Measurements from ENCODE around the gene MMEL1. TPM values are rescaled to one million over a fixed set of nuclear protein-coding genes. Genes with fewer than 3 reads are reported as not detected.

MMEL1 gene
- total and polyA plus RNA-seq, 4 experiments from 2014 or later: 0.67 to 8.1 (median 3.2) TPM

DNA sequence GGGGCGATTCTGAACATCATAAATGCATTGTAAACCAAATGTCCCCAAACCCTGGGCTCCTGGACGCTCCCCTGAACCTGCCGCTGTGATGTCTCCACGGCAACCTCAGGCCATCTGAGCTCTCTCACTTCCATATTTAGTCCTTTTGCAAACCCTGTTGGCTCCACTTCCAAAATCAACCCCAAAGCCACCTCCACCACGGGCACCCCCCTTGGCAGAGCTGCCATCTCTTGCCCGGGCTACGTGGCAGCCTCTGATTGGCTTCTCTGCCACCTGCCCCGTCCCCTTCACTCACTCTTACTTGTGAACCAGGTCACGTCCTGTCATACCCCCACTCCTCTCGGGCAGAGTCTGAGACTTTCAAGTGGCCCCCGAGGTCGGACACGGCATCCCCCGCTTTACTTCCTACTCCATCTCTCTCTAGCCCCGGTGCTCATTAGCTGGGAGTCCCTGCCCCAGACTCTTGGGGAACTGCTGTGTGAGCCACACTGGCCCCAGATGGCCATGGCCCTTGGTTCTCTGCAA lies 30.4 kb downstream of the MMEL1 start:
- H3K27ac Mint-ChIP-seq: peak overlapping the region in 1 of 7 donors; percentile 18
- H3K4me1 ChIP-seq (ENCODE audit: insufficient read depth, low read length): no peaks in the 10 kb centered on the region
- H3K4me3 ChIP-seq (ENCODE audit: low read length in 2 of 2): no peak overlapping the region
- ChIA-PET POLR2A (ENCODE audit: partially characterized antibody) (no interaction called here), CTCF (ENCODE audit: partially characterized antibody) (no interaction called here)
- peaks cover 0 to 13% (median 2%) of the 10 kb centered on the region in 8 donors for H3K9me3 Mint-ChIP-seq
- intact Hi-C loops (cut with micrococcal nuclease): no loop called here
- no peak overlapping the region for H3K27ac ChIP-seq (ENCODE audit: low read depth, low read length)
- H3K4me3 Mint-ChIP-seq: no peak overlapping the region
- no peaks in the 10 kb centered on the region for H3K36me3 ChIP-seq (ENCODE audit: insufficient read depth, low read length)
- H3K4me1 Mint-ChIP-seq: no peaks in the 10 kb centered on the region
- no peak for DNase-seq
- no peaks in the 10 kb centered on the region for H3K36me3 Mint-ChIP-seq
- H3K27me3 Mint-ChIP-seq: peaks cover 0 to 2% of the 10 kb centered on the region in 2 donors
- no peaks in the 10 kb centered on the region for H3K9me3 ChIP-seq (ENCODE audit: control insufficient read depth in 1 of 2, low read length in 2 of 2)
- H3K27me3 ChIP-seq (ENCODE audit: insufficient read depth, low read length): no peaks in the 10 kb centered on the region

DNA sequence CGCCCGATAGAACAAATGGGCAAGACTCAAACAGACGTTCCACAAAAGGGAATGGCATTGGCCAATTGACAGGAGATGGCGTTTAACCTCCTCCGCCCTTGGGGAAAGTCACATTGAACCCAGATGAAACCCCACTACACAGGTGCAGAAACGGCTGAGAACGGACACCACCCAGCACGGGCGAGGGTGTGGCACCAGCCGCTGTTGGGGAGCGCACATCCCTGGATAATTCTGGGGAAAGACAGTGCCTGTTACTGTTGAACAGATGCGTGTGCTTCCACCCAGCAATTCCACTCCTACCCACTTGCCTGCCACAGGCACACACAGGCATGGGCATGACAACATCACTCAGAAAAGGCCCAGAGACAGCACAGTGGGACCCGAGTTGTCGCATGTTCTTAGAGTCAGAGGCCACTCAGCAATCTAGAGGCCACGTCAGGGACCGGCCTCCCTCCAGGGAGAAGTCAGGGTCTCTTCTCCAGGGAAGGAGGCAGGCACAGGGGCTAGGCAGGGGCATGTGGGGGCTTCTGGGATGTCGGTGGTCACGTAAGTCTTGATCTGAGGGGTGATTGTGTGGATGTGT lies 31.0 kb downstream of the MMEL1 start:
- ChIA-PET CTCF (ENCODE audit: partially characterized antibody) (no interaction called here), POLR2A (ENCODE audit: partially characterized antibody) (no interaction called here)
- Mint-ChIP-seq H3K9me3 (peaks cover 0 to 13% (median 2%) of the 10 kb centered on the region in 8 donors), H3K4me1 (no peaks in the 10 kb centered on the region), H3K27ac (peak overlapping the region in 1 of 7 donors; percentile 9), H3K27me3 (peaks cover 0 to 2% of the 10 kb centered on the region in 2 donors), H3K36me3 (no peaks in the 10 kb centered on the region), H3K4me3 (no peak overlapping the region)
- H3K27me3 ChIP-seq (ENCODE audit: insufficient read depth, low read length): no peaks in the 10 kb centered on the region
- intact Hi-C loops (cut with micrococcal nuclease): no loop called here
- no peak for DNase-seq
- no peaks in the 10 kb centered on the region for H3K9me3 ChIP-seq (ENCODE audit: control insufficient read depth in 1 of 2, low read length in 2 of 2)
- no peak overlapping the region for H3K27ac ChIP-seq (ENCODE audit: low read depth, low read length)
- no peak overlapping the region for H3K4me3 ChIP-seq (ENCODE audit: low read length in 2 of 2)
- no peaks in the 10 kb centered on the region for H3K36me3 ChIP-seq (ENCODE audit: insufficient read depth, low read length)
- H3K4me1 ChIP-seq (ENCODE audit: insufficient read depth, low read length): no peaks in the 10 kb centered on the region

DNA sequence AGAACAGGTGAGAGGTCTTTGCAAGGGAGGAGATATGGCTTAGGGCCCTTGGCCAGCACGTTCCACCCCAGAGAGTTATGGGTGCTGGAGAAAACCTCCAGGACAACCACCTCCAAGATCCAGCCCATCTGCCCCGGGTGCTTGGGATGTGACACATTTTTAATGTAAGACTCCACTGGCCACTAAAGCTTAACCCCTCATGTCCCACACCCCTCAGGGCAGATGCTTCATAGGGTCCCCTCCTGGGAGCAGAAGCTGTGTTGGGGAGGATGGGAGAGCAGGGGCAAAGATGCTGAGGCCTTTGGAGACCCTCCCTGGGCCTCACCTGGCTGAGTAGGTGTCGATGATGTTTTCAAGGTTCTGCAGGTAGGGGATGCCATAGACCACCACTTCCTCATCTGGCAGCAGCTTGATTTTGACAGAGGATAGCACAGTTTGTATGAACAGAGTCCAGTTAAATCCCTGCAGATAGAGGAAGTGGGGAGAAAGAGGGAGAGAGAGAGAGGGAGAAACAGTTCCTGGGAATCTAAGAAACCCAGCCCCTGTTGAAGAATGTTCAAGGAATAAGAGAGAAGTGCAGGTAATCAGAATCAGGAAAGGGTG lies 34.4 kb downstream of the MMEL1 start:
- H3K4me3 Mint-ChIP-seq: no peak overlapping the region
- intact Hi-C loops (cut with micrococcal nuclease): no loop called here
- no peaks in the 10 kb centered on the region for H3K9me3 ChIP-seq (ENCODE audit: control insufficient read depth in 1 of 2, low read length in 2 of 2)
- no peak overlapping the region for H3K27ac Mint-ChIP-seq
- CTCF ChIA-PET (ENCODE audit: partially characterized antibody): no interaction called here
- no peak for DNase-seq
- no peaks in the 10 kb centered on the region for H3K27me3 ChIP-seq (ENCODE audit: insufficient read depth, low read length)
- POLR2A ChIA-PET (ENCODE audit: partially characterized antibody): no interaction called here
- H3K27me3 Mint-ChIP-seq: peaks cover 1 to 2% of the 10 kb centered on the region in 2 donors
- H3K9me3 Mint-ChIP-seq: peaks cover 0 to 13% (median 2%) of the 10 kb centered on the region in 8 donors
- H3K4me3 ChIP-seq (ENCODE audit: low read length in 2 of 2): no peak overlapping the region
- H3K4me1 ChIP-seq (ENCODE audit: insufficient read depth, low read length): no peaks in the 10 kb centered on the region
- H3K27ac ChIP-seq (ENCODE audit: low read depth, low read length): no peak overlapping the region
- no peaks in the 10 kb centered on the region for H3K4me1 Mint-ChIP-seq
- no peaks in the 10 kb centered on the region for H3K36me3 Mint-ChIP-seq
- no peaks in the 10 kb centered on the region for H3K36me3 ChIP-seq (ENCODE audit: insufficient read depth, low read length)

DNA sequence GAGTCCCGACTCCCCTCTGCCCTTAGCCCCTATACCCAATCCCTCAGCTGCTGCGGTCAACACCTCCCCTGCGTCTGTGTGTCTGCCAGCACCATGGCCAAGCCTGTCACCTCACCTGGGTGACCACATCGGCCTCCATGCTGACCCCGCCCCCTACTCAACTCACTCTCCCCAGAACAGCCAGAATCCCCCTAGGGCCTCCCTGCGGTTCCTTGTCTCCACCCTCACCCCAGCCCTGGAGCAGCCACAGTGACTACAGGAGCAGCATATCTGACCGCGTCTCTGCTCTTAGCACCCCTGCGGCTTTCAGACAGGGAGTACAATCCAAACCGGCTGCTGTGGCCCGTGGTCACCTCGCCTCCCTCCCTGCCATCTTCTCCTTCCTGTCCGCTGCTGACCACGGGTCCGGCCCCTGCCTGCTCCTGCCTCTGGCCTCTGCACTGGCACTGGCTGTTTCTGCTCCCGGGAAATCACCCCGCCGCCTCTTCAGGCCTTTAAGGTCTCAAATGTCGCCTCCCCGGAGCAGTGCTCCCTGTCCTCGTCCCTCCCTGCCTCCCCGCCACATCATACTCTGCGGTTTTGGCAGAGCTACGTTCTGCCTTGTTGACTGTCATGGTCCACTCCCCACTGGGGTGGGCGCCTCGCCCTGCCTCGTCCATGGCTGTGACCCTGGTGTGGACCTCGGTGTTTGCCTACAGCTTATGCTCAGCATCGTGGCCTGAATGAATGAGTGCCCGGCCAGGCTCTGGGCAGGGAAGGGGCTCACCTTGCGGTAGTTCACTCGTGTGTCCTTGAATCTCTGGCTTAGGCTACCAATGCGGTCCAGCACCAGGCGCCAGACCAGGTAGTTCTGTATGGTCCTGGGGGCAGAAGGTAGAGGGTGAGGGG lies 35.1 kb downstream of the MMEL1 start:
- Mint-ChIP-seq H3K4me3 (no peak overlapping the region), H3K27me3 (peaks cover 1 to 2% of the 10 kb centered on the region in 2 donors), H3K9me3 (peaks cover 0 to 13% (median 2%) of the 10 kb centered on the region in 8 donors), H3K27ac (no peak overlapping the region), H3K4me1 (peaks cover 0 to 4% (median 3%) of the 10 kb centered on the region in 4 donors), H3K36me3 (no peaks in the 10 kb centered on the region)
- intact Hi-C loops (cut with micrococcal nuclease): loop anchor here (1.0 kb wide), 1 partner anchor 13 kb away; no protein-coding TSS in a partner anchor
- ChIA-PET POLR2A (ENCODE audit: partially characterized antibody) (no interaction called here), CTCF (ENCODE audit: partially characterized antibody) (no interaction called here)
- no peak overlapping the region for H3K4me3 ChIP-seq (ENCODE audit: low read length in 2 of 2)
- H3K27ac ChIP-seq (ENCODE audit: low read depth, low read length): no peak overlapping the region
- H3K36me3 ChIP-seq (ENCODE audit: insufficient read depth, low read length): no peaks in the 10 kb centered on the region
- DNase-seq: no peak
- no peaks in the 10 kb centered on the region for H3K27me3 ChIP-seq (ENCODE audit: insufficient read depth, low read length)
- no peaks in the 10 kb centered on the region for H3K4me1 ChIP-seq (ENCODE audit: insufficient read depth, low read length)
- H3K9me3 ChIP-seq (ENCODE audit: control insufficient read depth in 1 of 2, low read length in 2 of 2): no peaks in the 10 kb centered on the region

DNA sequence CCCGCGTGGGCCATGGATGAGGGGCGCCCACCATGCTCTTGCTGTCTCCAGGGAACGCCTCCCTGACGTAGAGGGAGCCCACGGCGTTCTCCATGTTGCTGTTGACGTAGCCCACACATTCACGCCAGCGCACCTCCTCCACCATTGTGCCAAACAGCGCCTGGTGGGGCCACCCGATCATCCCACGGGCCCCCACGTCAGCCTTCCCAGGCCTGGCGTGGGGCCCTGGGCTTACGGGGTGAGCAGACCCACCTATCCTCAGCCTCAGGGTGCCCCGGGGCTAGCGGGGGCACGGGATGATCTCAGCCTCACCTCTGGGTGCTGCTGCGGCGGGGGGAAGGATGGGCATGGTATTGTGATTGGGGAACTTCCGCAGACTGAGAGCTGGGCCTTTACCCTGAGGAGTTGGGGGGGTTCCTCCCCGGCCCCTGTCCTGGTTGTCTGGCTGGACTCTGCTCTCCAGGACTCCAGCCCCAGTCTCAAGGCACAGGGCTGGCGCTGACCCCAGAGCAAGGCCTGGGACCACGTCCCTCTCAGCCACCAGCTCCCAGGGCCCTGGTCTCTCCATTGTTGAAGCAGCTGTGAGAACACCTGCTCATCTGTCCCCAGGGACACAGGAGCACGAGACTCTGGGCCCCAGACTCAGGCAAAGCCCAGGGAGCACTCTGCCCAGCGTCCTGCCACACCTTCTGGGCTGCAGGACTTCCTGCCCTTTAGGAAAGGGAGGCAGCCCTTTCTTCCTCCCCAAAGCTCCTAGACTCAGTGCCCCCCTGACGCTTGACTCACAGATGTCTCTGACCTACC lies 36.1 kb downstream of the MMEL1 start:
- no peak overlapping the region for H3K4me3 Mint-ChIP-seq
- no peak overlapping the region for H3K4me3 ChIP-seq (ENCODE audit: low read length in 2 of 2)
- no peaks in the 10 kb centered on the region for H3K4me1 ChIP-seq (ENCODE audit: insufficient read depth, low read length)
- peaks cover 0 to 13% (median 1%) of the 10 kb centered on the region in 8 donors for H3K9me3 Mint-ChIP-seq
- peaks cover 0 to 5% (median 4%) of the 10 kb centered on the region in 4 donors for H3K4me1 Mint-ChIP-seq
- H3K27ac ChIP-seq (ENCODE audit: low read depth, low read length): no peak overlapping the region
- H3K36me3 ChIP-seq (ENCODE audit: insufficient read depth, low read length): no peaks in the 10 kb centered on the region
- no peak for DNase-seq
- ChIA-PET CTCF (ENCODE audit: partially characterized antibody) (no interaction called here), POLR2A (ENCODE audit: partially characterized antibody) (no interaction called here)
- H3K36me3 Mint-ChIP-seq: no peaks in the 10 kb centered on the region
- H3K27me3 Mint-ChIP-seq: peaks cover 0 to 1% of the 10 kb centered on the region in 2 donors
- no peaks in the 10 kb centered on the region for H3K27me3 ChIP-seq (ENCODE audit: insufficient read depth, low read length)
- H3K9me3 ChIP-seq (ENCODE audit: control insufficient read depth in 1 of 2, low read length in 2 of 2): no peaks in the 10 kb centered on the region
- intact Hi-C loops (cut with micrococcal nuclease): loop anchor here (1.0 kb wide), 1 partner anchor 14 kb away; no protein-coding TSS in a partner anchor
- no peak overlapping the region for H3K27ac Mint-ChIP-seq

DNA sequence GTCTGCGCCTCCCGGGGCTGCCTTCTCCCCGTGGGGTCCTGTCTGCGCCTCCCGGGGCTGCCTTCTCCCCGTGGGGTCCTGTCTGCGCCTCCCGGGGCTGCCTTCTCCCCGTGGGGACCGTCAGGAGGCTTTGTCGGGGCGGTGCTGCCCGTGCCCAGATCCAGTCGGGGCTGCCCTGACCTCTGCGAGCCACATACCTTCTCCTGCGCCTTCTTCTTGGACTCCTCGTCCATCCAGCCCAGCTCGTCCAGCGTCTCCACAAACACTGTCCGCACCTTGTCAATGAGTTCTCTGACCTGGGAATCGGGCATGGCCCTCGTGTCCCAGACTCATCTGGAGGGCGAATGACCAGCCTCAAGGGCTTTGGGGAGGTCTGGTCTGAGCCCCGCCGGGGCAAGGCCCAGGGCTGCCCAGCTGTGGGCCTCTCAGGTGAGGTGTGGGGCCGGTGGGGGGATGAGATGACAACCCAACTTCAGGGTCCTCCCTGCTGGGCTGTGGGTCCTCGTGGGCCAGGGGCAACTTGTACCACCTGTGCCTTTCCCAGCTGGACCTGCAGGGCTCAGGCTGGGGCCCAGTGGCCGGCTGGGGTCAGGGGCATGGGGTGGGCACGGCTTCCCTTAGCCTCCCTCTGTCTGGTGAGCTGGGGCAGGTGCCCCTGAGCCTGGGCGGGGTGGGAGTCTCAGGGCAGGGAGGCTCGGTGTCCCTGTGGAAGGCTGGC lies 36.8 kb downstream of the MMEL1 start:
- no peaks in the 10 kb centered on the region for H3K27me3 ChIP-seq (ENCODE audit: insufficient read depth, low read length)
- Mint-ChIP-seq H3K9me3 (peaks cover 0 to 13% (median 1%) of the 10 kb centered on the region in 8 donors), H3K36me3 (no peaks in the 10 kb centered on the region), H3K4me3 (no peak overlapping the region), H3K27ac (no peak overlapping the region), H3K27me3 (peaks cover 0 to 1% of the 10 kb centered on the region in 2 donors), H3K4me1 (peaks cover 0 to 5% (median 4%) of the 10 kb centered on the region in 4 donors)
- H3K9me3 ChIP-seq (ENCODE audit: control insufficient read depth in 1 of 2, low read length in 2 of 2): no peaks in the 10 kb centered on the region
- no peaks in the 10 kb centered on the region for H3K4me1 ChIP-seq (ENCODE audit: insufficient read depth, low read length)
- ChIA-PET CTCF (ENCODE audit: partially characterized antibody) (no interaction called here), POLR2A (ENCODE audit: partially characterized antibody) (no interaction called here)
- H3K36me3 ChIP-seq (ENCODE audit: insufficient read depth, low read length): no peaks in the 10 kb centered on the region
- no peak for DNase-seq
- no peak overlapping the region for H3K4me3 ChIP-seq (ENCODE audit: low read length in 2 of 2)
- H3K27ac ChIP-seq (ENCODE audit: low read depth, low read length): no peak overlapping the region
- intact Hi-C loops (cut with micrococcal nuclease): no loop called here
